Measurements from ENCODE around the gene C15orf61. TPM values are rescaled to one million over a fixed set of nuclear protein-coding genes. Genes with fewer than 3 reads are reported as not detected.

C15orf61 gene
- total and polyA plus RNA-seq, 2 of the 13 experiments (the other 11 are each of a cell fraction or from before 2014, with no cell fraction given) = 2.1 to 6.6 TPM

DNA sequence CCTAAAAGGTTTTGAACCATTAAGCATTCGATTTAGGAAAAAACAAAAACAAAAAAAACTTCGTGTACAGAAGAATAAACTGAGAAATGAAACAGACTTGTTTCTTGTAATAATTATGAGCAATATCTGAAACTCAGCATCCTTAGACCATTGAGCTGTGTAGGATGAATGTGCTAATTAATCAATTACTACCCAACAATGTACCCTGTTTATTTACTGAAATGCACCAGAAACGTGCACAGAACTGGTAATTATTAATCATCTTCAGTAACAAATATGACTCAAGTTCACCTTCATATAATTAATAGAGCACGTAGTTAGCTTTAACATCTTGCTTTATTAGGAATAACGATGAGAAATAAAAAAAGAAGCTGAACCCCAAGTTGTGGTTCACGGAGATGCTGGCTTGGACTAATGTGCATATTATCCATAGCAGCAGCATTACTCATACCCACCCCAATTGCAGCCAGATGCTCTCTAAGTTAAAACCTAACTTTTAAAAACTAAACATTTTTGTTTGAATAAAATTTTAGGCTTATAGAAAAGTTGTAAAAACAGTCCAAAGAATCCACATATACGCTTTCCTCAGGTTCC is 10.2 kb upstream of the C15orf61 start:
- no peaks in the 10 kb centered on the region for H4K20me1 ChIP-seq (ENCODE audit: insufficient read depth, low read length)
- H3K4me2 ChIP-seq (ENCODE audit: low read depth, low read length) = no peak overlapping the region
- no peaks in the 10 kb centered on the region for H3K9me3 ChIP-seq (ENCODE audit: low read length)
- no peak for FAIRE-seq
- no TSS peak for BruUV-seq (replicated peaks)
- POLR2A ChIA-PET = interaction anchor here (1.4 kb wide), 1 partner anchor 10 kb away, joined by 4 read pairs; the partner anchor contains the start of gene C15orf61
- H3K27ac ChIP-seq (ENCODE audit: extremely low read length, insufficient read depth, low read length) = no peak overlapping the region
- 92% methylated on average over 7 of the region's 7 CpGs for WGBS (ENCODE audit: low lambda C conversion rate)
- H3K4me3 ChIP-seq (replicated peaks in 1 of 3; ENCODE audit: insufficient read depth in 1 of 3, low read depth in 2 of 3, low read length in 3 of 3) = no peak overlapping the region
- 0 out of 2 replicates have a peak, but pooled peaks cover 5% of the 10 kb centered on the region for H3K4me1 ChIP-seq (ENCODE audit: insufficient read depth, low read length)
- no peak overlapping the region for H3K9ac ChIP-seq (ENCODE audit: insufficient read depth, low read depth, low read length)
- TF ChIP-seq SUZ12 (IDR thresholded peaks at IDR 0.05; ENCODE audit: low read depth, low read length) (no peak), HNF4A (CRISPR knock-in tag; IDR thresholded peaks at IDR 0.05) (no peak), ZNF260 (CRISPR knock-in tag; IDR thresholded peaks at IDR 0.05; ENCODE audit: borderline replicate concordance, low read depth) (no peak), YY1 (IDR thresholded peaks at IDR 0.05; ENCODE audit: insufficient read depth, insufficient replicate concordance, low read depth, low read length) (no peak), ZNF232 (CRISPR knock-in tag; IDR thresholded peaks at IDR 0.05; ENCODE audit: borderline replicate concordance) (no peak), PAWR (CRISPR knock-in tag; IDR thresholded peaks at IDR 0.05; ENCODE audit: borderline replicate concordance) (no peak), ZNF567 (CRISPR knock-in tag; IDR thresholded peaks at IDR 0.05; ENCODE audit: borderline replicate concordance) (no peak), ZNF781 (CRISPR knock-in tag; IDR thresholded peaks at IDR 0.05; ENCODE audit: borderline replicate concordance, not compliant biosample characterization) (no peak), CEBPG (CRISPR knock-in tag; IDR thresholded peaks at IDR 0.05) (no peak), ZNF709 (CRISPR knock-in tag; IDR thresholded peaks at IDR 0.05) (no peak), ZFP36 (IDR thresholded peaks at IDR 0.05; ENCODE audit: borderline replicate concordance, low read depth, low read length, partially characterized antibody) (no peak), ZFP1 (CRISPR knock-in tag; IDR thresholded peaks at IDR 0.05) (no peak)
- TF ChIP-seq, protein P1, sequence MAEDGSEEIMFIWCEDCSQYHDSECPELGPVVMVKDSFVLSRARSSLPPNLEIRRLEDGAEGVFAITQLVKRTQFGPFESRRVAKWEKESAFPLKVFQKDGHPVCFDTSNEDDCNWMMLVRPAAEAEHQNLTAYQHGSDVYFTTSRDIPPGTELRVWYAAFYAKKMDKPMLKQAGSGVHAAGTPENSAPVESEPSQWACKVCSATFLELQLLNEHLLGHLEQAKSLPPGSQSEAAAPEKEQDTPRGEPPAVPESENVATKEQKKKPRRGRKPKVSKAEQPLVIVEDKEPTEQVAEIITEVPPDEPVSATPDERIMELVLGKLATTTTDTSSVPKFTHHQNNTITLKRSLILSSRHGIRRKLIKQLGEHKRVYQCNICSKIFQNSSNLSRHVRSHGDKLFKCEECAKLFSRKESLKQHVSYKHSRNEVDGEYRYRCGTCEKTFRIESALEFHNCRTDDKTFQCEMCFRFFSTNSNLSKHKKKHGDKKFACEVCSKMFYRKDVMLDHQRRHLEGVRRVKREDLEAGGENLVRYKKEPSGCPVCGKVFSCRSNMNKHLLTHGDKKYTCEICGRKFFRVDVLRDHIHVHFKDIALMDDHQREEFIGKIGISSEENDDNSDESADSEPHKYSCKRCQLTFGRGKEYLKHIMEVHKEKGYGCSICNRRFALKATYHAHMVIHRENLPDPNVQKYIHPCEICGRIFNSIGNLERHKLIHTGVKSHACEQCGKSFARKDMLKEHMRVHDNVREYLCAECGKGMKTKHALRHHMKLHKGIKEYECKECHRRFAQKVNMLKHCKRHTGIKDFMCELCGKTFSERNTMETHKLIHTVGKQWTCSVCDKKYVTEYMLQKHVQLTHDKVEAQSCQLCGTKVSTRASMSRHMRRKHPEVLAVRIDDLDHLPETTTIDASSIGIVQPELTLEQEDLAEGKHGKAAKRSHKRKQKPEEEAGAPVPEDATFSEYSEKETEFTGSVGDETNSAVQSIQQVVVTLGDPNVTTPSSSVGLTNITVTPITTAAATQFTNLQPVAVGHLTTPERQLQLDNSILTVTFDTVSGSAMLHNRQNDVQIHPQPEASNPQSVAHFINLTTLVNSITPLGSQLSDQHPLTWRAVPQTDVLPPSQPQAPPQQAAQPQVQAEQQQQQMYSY (CRISPR knock-in tag; IDR thresholded peaks at IDR 0.05) = no peak
- TF ChIP-seq, protein P2, sequence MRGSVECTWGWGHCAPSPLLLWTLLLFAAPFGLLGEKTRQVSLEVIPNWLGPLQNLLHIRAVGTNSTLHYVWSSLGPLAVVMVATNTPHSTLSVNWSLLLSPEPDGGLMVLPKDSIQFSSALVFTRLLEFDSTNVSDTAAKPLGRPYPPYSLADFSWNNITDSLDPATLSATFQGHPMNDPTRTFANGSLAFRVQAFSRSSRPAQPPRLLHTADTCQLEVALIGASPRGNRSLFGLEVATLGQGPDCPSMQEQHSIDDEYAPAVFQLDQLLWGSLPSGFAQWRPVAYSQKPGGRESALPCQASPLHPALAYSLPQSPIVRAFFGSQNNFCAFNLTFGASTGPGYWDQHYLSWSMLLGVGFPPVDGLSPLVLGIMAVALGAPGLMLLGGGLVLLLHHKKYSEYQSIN (CRISPR knock-in tag; IDR thresholded peaks at IDR 0.05; ENCODE audit: borderline replicate concordance) = no peak
- TF ChIP-seq, protein P3, sequence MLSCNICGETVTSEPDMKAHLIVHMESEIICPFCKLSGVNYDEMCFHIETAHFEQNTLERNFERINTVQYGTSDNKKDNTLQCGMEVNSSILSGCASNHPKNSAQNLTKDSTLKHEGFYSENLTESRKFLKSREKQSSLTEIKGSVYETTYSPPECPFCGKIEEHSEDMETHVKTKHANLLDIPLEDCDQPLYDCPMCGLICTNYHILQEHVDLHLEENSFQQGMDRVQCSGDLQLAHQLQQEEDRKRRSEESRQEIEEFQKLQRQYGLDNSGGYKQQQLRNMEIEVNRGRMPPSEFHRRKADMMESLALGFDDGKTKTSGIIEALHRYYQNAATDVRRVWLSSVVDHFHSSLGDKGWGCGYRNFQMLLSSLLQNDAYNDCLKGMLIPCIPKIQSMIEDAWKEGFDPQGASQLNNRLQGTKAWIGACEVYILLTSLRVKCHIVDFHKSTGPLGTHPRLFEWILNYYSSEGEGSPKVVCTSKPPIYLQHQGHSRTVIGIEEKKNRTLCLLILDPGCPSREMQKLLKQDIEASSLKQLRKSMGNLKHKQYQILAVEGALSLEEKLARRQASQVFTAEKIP (CRISPR knock-in tag; IDR thresholded peaks at IDR 0.05; ENCODE audit: borderline replicate concordance) = no peak
- intact Hi-C loops (cut with micrococcal nuclease; ENCODE audit: unreplicated experiment) = no loop called here
- in situ Hi-C loops (cut with HindIII; ENCODE audit: extremely low pct_ligation_motif_present, low pct_unique_long_range_greater_than_20kb) = no loop called here
- H2AFZ ChIP-seq (ENCODE audit: low read length) = no peak overlapping the region
- ATAC-seq = no peak
- H3K79me2 ChIP-seq (ENCODE audit: insufficient read depth, low read length) = no peaks in the 10 kb centered on the region
- no peak for DNase-seq (ENCODE audit: low spot score)
- H3K36me3 ChIP-seq (replicated peaks in 1 of 2; ENCODE audit: control insufficient read depth in 1 of 2, insufficient read depth in 2 of 2, low read length in 2 of 2) = peaks cover 2 to 24% of the 10 kb centered on the region in 2 experiments; a peak in 2 of 5 replicates
- H3K27me3 ChIP-seq (ENCODE audit: control insufficient read depth in 1 of 2, insufficient read depth in 2 of 2, low read length in 2 of 2) = no peaks in the 10 kb centered on the region
- CTCF ChIA-PET (ENCODE audit: low intra/inter-chr PET ratio, low total read pairs) = no interaction called here
